Lower lobe of right lung (tissue), 2 donors: Measurements from ENCODE around the gene TMEM39B. TPM values are rescaled to one million over a fixed set of nuclear protein-coding genes. Genes with fewer than 3 reads are reported as not detected.
"Not testable (repeated sequence)": the region's sequence is repeated elsewhere in the genome, so short reads cannot be mapped to it uniquely, and the experiment has no call there.

Experiments used
- ATAC-seq, 2 donors: fragments of 200-7000 bp; cut with Tn5 transposase; one replicate each; pipeline ENCODE4 v1.9.1; 2020 to 2022; ENCODE audit warnings: mild to moderate bottlenecking in 2 of 2, moderate library complexity in 2 of 2
- DNase-seq: peaks from one replicate; pipeline ENCODE4 v3.0.0-alpha.2; 2020
- H3K27ac ChIP-seq: fragments of 200-600 bp; one replicate; pipeline ENCODE4 v1.8.0; 2022
- H3K27me3 ChIP-seq: fragments of 200-600 bp; one replicate; pipeline ENCODE4 v1.8.0; 2022; ENCODE audit warnings: low read depth
- H3K36me3 ChIP-seq: fragments of 200-600 bp; one replicate; pipeline ENCODE4 v1.8.0; 2022; ENCODE audit warnings: mild to moderate bottlenecking
- H3K4me1 ChIP-seq: fragments of 200-600 bp; one replicate; pipeline ENCODE4 v1.8.0; 2022
- H3K4me3 ChIP-seq: fragments of 200-600 bp; one replicate; pipeline ENCODE4 v1.8.0; 2022; ENCODE audit warnings: mild to moderate bottlenecking
- H3K9me3 ChIP-seq: fragments of 200-600 bp; one replicate; pipeline ENCODE4 v1.8.0; 2022
- intact Hi-C: fragments of 100-400 bp; cut with DNase I; formaldehyde crosslinking; loops from one replicate; pipeline ENCODE4 v1.11.0; 2022
- microRNA-seq: library from miRNA; unstranded; fragments of <30 nt; microRNA quantifications from one replicate; pipeline ENCODE4 v1.2.0, GENCODE V29; 2020; ENCODE audit warnings: borderline number of aligned reads
- total RNA-seq: library from RNA; stranded (reverse); fragmentation: NEBNext Ultra II Directional; extraction: Animal tissue kit (Norgen Biotek cat#: 25700); gene quantifications from one replicate; pipeline ENCODE4 v1.2.1, GENCODE V29; 2021
- TF ChIP-seq, protein P1 (sequence below): fragments of 200-600 bp; IDR thresholded peaks from one replicate; pipeline ENCODE4 v1.8.0; 2022; ENCODE audit warnings: antibody characterized with exemption, mild to moderate bottlenecking
- donor health status: DM: no; HTN: yes; CAD: no; lungs with severe emphysema.

Gene TMEM39B
- total RNA-seq, 1 donor from 2014 or later: 15.3 TPM

DNA sequence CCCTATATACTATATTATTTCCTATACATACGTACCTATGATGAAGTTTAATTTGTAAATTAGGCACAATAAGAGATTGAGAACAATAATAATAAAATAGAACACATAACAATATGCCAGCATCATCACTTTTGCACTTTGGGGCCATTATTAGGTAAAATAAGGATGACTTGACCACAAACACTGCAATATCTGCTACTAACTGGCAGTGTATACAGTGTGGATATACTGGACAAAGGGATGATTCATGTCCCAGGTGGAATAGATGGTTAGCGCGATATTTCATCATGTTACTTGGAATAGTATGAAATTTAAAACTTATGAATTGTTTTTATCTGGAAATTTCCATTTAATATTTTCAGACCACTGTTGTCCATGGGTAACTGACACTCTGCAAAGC, 71.3 kb downstream of the TMEM39B start:
- no peaks in the 10 kb centered on the region for H3K36me3 ChIP-seq
- no peak for DNase-seq
- intact Hi-C loops: no loop called here
- no peak overlapping the region for H3K4me3 ChIP-seq
- ATAC-seq: no peak
- H3K9me3 ChIP-seq: no peaks in the 10 kb centered on the region
- H3K4me1 ChIP-seq: peaks cover 16% of the 10 kb centered on the region
- H3K27me3 ChIP-seq: no peaks in the 10 kb centered on the region
- no peak overlapping the region for H3K27ac ChIP-seq
- TF ChIP-seq, protein P1, sequence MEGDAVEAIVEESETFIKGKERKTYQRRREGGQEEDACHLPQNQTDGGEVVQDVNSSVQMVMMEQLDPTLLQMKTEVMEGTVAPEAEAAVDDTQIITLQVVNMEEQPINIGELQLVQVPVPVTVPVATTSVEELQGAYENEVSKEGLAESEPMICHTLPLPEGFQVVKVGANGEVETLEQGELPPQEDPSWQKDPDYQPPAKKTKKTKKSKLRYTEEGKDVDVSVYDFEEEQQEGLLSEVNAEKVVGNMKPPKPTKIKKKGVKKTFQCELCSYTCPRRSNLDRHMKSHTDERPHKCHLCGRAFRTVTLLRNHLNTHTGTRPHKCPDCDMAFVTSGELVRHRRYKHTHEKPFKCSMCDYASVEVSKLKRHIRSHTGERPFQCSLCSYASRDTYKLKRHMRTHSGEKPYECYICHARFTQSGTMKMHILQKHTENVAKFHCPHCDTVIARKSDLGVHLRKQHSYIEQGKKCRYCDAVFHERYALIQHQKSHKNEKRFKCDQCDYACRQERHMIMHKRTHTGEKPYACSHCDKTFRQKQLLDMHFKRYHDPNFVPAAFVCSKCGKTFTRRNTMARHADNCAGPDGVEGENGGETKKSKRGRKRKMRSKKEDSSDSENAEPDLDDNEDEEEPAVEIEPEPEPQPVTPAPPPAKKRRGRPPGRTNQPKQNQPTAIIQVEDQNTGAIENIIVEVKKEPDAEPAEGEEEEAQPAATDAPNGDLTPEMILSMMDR: no peak

DNA sequence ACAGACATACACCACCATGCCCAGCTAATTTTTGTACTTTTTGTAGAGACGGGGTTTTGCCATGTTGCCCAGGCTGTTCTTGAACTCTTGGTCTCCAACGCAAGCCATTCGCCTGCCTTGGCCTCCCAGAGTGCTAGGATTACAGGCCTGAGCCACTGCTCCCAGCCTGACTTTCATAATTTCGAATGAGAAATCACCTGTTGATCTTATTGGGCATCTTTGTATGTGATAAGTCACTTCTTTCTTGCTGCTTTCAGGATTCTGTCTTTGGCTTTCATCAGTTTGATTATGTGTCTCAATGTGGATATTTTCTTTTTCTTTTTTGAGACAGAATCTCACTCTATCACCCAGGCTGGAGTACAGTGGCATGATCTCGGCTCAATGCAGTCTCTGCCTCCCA, 75.1 kb downstream of the TMEM39B start:
- peaks cover 22% of the 10 kb centered on the region for H3K4me1 ChIP-seq
- H3K27ac ChIP-seq, DNase-seq, intact Hi-C loops, H3K36me3 ChIP-seq, H3K27me3 ChIP-seq, H3K4me3 ChIP-seq, H3K9me3 ChIP-seq, ATAC-seq: not testable (repeated sequence)

DNA sequence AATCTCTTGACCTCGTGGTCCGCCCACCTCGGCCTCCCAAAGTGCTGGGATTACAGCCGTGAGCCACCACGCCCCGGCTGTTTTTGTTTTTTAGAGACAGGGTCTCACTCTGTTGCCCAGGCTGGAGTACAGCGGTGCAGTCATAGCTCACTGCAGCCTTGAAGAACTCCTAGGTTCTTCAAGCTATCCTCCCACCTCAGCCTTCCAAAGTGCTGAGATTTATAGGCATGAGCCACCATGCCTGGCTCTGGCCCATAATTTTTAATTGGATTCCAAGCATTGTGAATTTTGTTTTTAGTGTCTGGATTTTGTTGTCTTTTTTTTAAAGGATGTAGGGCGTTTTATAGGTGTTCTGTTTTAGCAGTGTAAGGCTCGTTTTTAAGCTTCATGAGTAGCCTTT, 78.1 kb downstream of the TMEM39B start:
- no peak for ATAC-seq
- no peaks in the 10 kb centered on the region for H3K9me3 ChIP-seq
- H3K4me3 ChIP-seq: no peak overlapping the region
- DNase-seq: no peak
- intact Hi-C loops: no loop called here
- no peaks in the 10 kb centered on the region for H3K27me3 ChIP-seq
- peaks cover 10% of the 10 kb centered on the region for H3K4me1 ChIP-seq
- TF ChIP-seq, protein P1: no peak
- peaks cover 9% of the 10 kb centered on the region for H3K36me3 ChIP-seq
- no peak overlapping the region for H3K27ac ChIP-seq

DNA sequence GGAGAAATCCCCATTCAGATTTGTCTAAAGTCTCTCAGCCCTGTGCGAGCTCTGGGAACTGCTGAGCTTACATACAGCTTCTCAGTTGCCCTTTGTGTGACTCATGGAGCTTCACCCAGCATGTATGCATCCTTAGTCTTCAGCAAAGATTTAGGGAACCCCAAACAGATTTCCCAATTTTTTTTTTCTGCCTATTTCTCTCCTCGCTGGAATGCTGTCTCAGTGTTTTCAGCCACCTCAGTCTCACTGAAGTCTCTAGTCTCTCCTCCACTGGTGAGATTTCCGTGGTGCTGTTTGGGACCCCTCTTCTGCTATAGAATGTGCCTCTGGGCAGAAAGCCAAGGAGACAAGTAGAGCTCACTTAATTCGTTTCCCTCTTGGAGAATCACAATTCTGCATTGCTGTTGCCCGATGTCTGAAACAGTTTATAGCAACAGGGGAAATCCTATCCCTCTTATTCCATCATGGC, 78.6 kb downstream of the TMEM39B start:
- peaks cover 14% of the 10 kb centered on the region for H3K36me3 ChIP-seq
- no peak overlapping the region for H3K4me3 ChIP-seq
- TF ChIP-seq, protein P1: no peak
- no peaks in the 10 kb centered on the region for H3K27me3 ChIP-seq
- no peak overlapping the region for H3K27ac ChIP-seq
- intact Hi-C loops: no loop called here
- DNase-seq (no peak), ATAC-seq (no peak)
- no peaks in the 10 kb centered on the region for H3K9me3 ChIP-seq
- peaks cover 10% of the 10 kb centered on the region for H3K4me1 ChIP-seq

Small RNAs within 50 kb of the gene (microRNA-seq; reads per million reads assigned to microRNA genes)
- not detected for gene MIR5585

Other genes starting within 250 kb of the TMEM39B start
- gene PTP4A2, start 134.6 kb upstream of the TMEM39B start, total RNA-seq: 205 TPM
- 79.5 TPM for gene KHDRBS1, start 59.1 kb upstream of the TMEM39B start, total RNA-seq
- 57.1 TPM for gene KPNA6, start 35.1 kb downstream of the TMEM39B start, total RNA-seq
- 45.1 TPM for gene TXLNA, start 106.7 kb downstream of the TMEM39B start, total RNA-seq
- 3.3 TPM for gene CCDC28B, start 127.7 kb downstream of the TMEM39B start, total RNA-seq
- gene IQCC, start 132.7 kb downstream of the TMEM39B start, total RNA-seq: 2.0 TPM
- 3.2 TPM for gene DCDC2B, start 136.2 kb downstream of the TMEM39B start, total RNA-seq
- 24.5 TPM for gene TMEM234, start 149.4 kb downstream of the TMEM39B start, total RNA-seq
- 99.4 TPM for gene EIF3I, start 149.5 kb downstream of the TMEM39B start, total RNA-seq
- 21.9 TPM for gene FAM167B, start 174.3 kb downstream of the TMEM39B start, total RNA-seq
- gene LCK, start 178.3 kb downstream of the TMEM39B start, total RNA-seq: 7.5 TPM
- 68.9 TPM for gene HDAC1, start 219.1 kb downstream of the TMEM39B start, total RNA-seq